HG03060 (cell line): Measurements from ENCODE around the gene OR6V1.

Experiments
- ATAC-seq: cut with Tn5 transposase; IDR thresholded peaks from one replicate; pipeline ENCODE4 v1.9.1; 2021; ENCODE audit warnings: low read depth, moderate number of reproducible peaks; ENCODE audit not compliant: unreplicated experiment

OR6V1 gene

GRCh38 chr7:143052041-143052440, at the start of gene OR6V1:
Gene OR6V1, plus strand, starts transcription at chr7:143052341. Its CDS starts 0 bp downstream, at chr7:143052341.
- no peak for ATAC-seq

GRCh38 chr7:143002898-143003297, 49.2 kb upstream of the OR6V1 start:
- no peak for ATAC-seq

- no peak for ATAC-seq
These were observed 48.6 kb upstream of the OR6V1 start for GRCh38 chr7:143003393-143004051.

- ATAC-seq = no peak
These were observed 46.4 kb upstream of the OR6V1 start for GRCh38 chr7:143005632-143006260.

- peak; percentile 47 for ATAC-seq
These were observed 43.9 kb upstream of the OR6V1 start for GRCh38 chr7:143008007-143008901.

- no peak for ATAC-seq
These were observed 40.1 kb upstream of the OR6V1 start for GRCh38 chr7:143012001-143012400.

- no peak for ATAC-seq
These were observed 39.7 kb upstream of the OR6V1 start for GRCh38 chr7:143012409-143012808.

GRCh38 chr7:143013473-143013872, 38.7 kb upstream of the OR6V1 start:
- ATAC-seq = no peak

GRCh38 chr7:143013893-143014292, 38.2 kb upstream of the OR6V1 start:
- ATAC-seq = no peak

GRCh38 chr7:143015084-143015483, 37.1 kb upstream of the OR6V1 start:
- peak; percentile 60 for ATAC-seq

- no peak for ATAC-seq
These were observed 36.1 kb upstream of the OR6V1 start for GRCh38 chr7:143015926-143016490.

GRCh38 chr7:143016996-143017395, 35.1 kb upstream of the OR6V1 start:
- ATAC-seq = no peak

- no peak for ATAC-seq
These were observed 33.2 kb upstream of the OR6V1 start for GRCh38 chr7:143018931-143019330.

- no peak for ATAC-seq
These were observed 29.1 kb upstream of the OR6V1 start for GRCh38 chr7:143023047-143023446.

- no peak for ATAC-seq
These were observed 26.8 kb upstream of the OR6V1 start for GRCh38 chr7:143025371-143025770.

GRCh38 chr7:143027032-143027431, 25.1 kb upstream of the OR6V1 start, which contains the start of gene OR9A2:
Gene OR9A2, minus strand, starts transcription at chr7:143027132. Its CDS starts 0 bp downstream, at chr7:143027132.
- ATAC-seq = no peak

GRCh38 chr7:143027683-143028082, 24.5 kb upstream of the OR6V1 start:
- no peak for ATAC-seq

- no peak for ATAC-seq
These were observed 13.5 kb upstream of the OR6V1 start for GRCh38 chr7:143038635-143039034.

GRCh38 chr7:143040209-143040715, 11.9 kb upstream of the OR6V1 start:
- ATAC-seq = no peak

GRCh38 chr7:143041346-143041745, 10.8 kb upstream of the OR6V1 start:
- no peak for ATAC-seq
